ENCODE data around the gene NTPCR.
"Not testable (repeated sequence)": the region's sequence is repeated elsewhere in the genome, so short reads cannot be mapped to it uniquely, and the experiment has no call there.

Gene NTPCR

GRCh38 chr1:232917053-232917452 is 33.4 kb upstream of the NTPCR start:
- H3K4me3 ChIP-seq (ENCODE audit: low read length) = no peak overlapping the region
- TF ChIP-seq ZNF274 (IDR thresholded peaks at IDR 0.05; ENCODE audit: low read depth, low read length) = no peak

GRCh38 chr1:232921381-232921780 is 29.0 kb upstream of the NTPCR start:
- H3K4me3 ChIP-seq (ENCODE audit: low read length) = no peak overlapping the region; the same call in 1 of the 2 replicates
- no peak for TF ChIP-seq ZNF274 (IDR thresholded peaks at IDR 0.05; ENCODE audit: low read depth, low read length)

- no peak for TF ChIP-seq ZNF274 (IDR thresholded peaks at IDR 0.05; ENCODE audit: low read depth, low read length)
- no peak overlapping the region for H3K4me3 ChIP-seq (ENCODE audit: low read length)
These were observed 27.9 kb upstream of the NTPCR start for GRCh38 chr1:232922485-232922884.

GRCh38 chr1:232923739-232924386 is 26.5 kb upstream of the NTPCR start:
- TF ChIP-seq ZNF274 (IDR thresholded peaks at IDR 0.05; ENCODE audit: low read depth, low read length) = no peak
- H3K4me3 ChIP-seq (ENCODE audit: low read length) = no peak overlapping the region

- H3K4me3 ChIP-seq (ENCODE audit: low read length) = no peak overlapping the region
- TF ChIP-seq ZNF274 (IDR thresholded peaks at IDR 0.05; ENCODE audit: low read depth, low read length) = no peak
These were observed 25.5 kb upstream of the NTPCR start for GRCh38 chr1:232924874-232925273.

GRCh38 chr1:232925421-232926220 is 24.8 kb upstream of the NTPCR start:
- TF ChIP-seq ZNF274 (IDR thresholded peaks at IDR 0.05; ENCODE audit: low read depth, low read length) = no peak
- no peak overlapping the region for H3K4me3 ChIP-seq (ENCODE audit: low read length)

- H3K4me3 ChIP-seq (ENCODE audit: low read length) = not testable (repeated sequence)
These were observed 23.2 kb upstream of the NTPCR start for GRCh38 chr1:232927166-232927565.

GRCh38 chr1:232927830-232928505 is 22.4 kb upstream of the NTPCR start:
- H3K4me3 ChIP-seq (ENCODE audit: low read length) = no peak overlapping the region
- no peak for TF ChIP-seq ZNF274 (IDR thresholded peaks at IDR 0.05; ENCODE audit: low read depth, low read length)

- no peak for TF ChIP-seq ZNF274 (IDR thresholded peaks at IDR 0.05; ENCODE audit: low read depth, low read length)
- H3K4me3 ChIP-seq (ENCODE audit: low read length) = no peak overlapping the region
These were observed 17.7 kb upstream of the NTPCR start for GRCh38 chr1:232932486-232933425.

GRCh38 chr1:232936941-232937340 is 13.5 kb upstream of the NTPCR start:
- H3K4me3 ChIP-seq (ENCODE audit: low read length) = no peak overlapping the region
- TF ChIP-seq ZNF274 (IDR thresholded peaks at IDR 0.05; ENCODE audit: low read depth, low read length) = no peak

- TF ChIP-seq ZNF274 (IDR thresholded peaks at IDR 0.05; ENCODE audit: low read depth, low read length) = no peak
- H3K4me3 ChIP-seq (ENCODE audit: low read length) = no peak overlapping the region
These were observed 12.6 kb upstream of the NTPCR start for GRCh38 chr1:232937741-232938375.

GRCh38 chr1:232938926-232939325 is 11.5 kb upstream of the NTPCR start:
- TF ChIP-seq ZNF274 (IDR thresholded peaks at IDR 0.05; ENCODE audit: low read depth, low read length) = no peak
- no peak overlapping the region for H3K4me3 ChIP-seq (ENCODE audit: low read length)

GRCh38 chr1:232939748-232940147 is 10.7 kb upstream of the NTPCR start:
- no peak for TF ChIP-seq ZNF274 (IDR thresholded peaks at IDR 0.05; ENCODE audit: low read depth, low read length)
- no peak overlapping the region for H3K4me3 ChIP-seq (ENCODE audit: low read length)
